ENCODE measurements around the gene IL19.
A peak's percentile ranks its signal among the peaks of the same experiment; 100 is the strongest.

Gene IL19

GRCh38 chr1:206801467-206801866 is 30.9 kb downstream of the IL19 start:
- DNase-seq: no peak

- DNase-seq: no peak
These were observed 31.8 kb downstream of the IL19 start for GRCh38 chr1:206802401-206802800.

- DNase-seq: peak; percentile 82
These were observed 32.7 kb downstream of the IL19 start for GRCh38 chr1:206803221-206803730.

GRCh38 chr1:206804156-206804737 is 33.7 kb downstream of the IL19 start:
- no peak for DNase-seq

- DNase-seq: no peak
These were observed 34.8 kb downstream of the IL19 start for GRCh38 chr1:206805357-206805756.

- DNase-seq: peak; percentile 53
These were observed 38.0 kb downstream of the IL19 start for GRCh38 chr1:206808615-206809014.

- peak; percentile 51 for DNase-seq
These were observed 39.0 kb downstream of the IL19 start for GRCh38 chr1:206809504-206810084.

- DNase-seq: no peak
These were observed 41.9 kb downstream of the IL19 start for GRCh38 chr1:206812471-206812870.

- DNase-seq: no peak
These were observed 44.3 kb downstream of the IL19 start for GRCh38 chr1:206814716-206815341.

- peak; percentile 36 for DNase-seq
These were observed 46.1 kb downstream of the IL19 start for GRCh38 chr1:206816390-206817287.

- no peak for DNase-seq
These were observed 50.9 kb downstream of the IL19 start for GRCh38 chr1:206821493-206821892.

- DNase-seq: no peak
These were observed 53.2 kb downstream of the IL19 start for GRCh38 chr1:206823727-206824126.

- no peak for DNase-seq
These were observed 53.8 kb downstream of the IL19 start for GRCh38 chr1:206824331-206824730.

GRCh38 chr1:206826394-206826793 is 55.8 kb downstream of the IL19 start:
- no peak for DNase-seq

- no peak for DNase-seq
These were observed 57.5 kb downstream of the IL19 start for GRCh38 chr1:206828061-206828460.

- no peak for DNase-seq
These were observed 58.2 kb downstream of the IL19 start for GRCh38 chr1:206828765-206829164.

- DNase-seq: no peak
These were observed 58.7 kb downstream of the IL19 start for GRCh38 chr1:206829282-206829681.

- no peak for DNase-seq
These were observed 59.3 kb downstream of the IL19 start for GRCh38 chr1:206829875-206830274.

GRCh38 chr1:206831650-206832049 is 61.1 kb downstream of the IL19 start:
- no peak for DNase-seq

GRCh38 chr1:206832352-206832880 is 61.8 kb downstream of the IL19 start:
- DNase-seq: no peak

- DNase-seq: no peak
These were observed 62.6 kb downstream of the IL19 start for GRCh38 chr1:206833106-206833680.

- DNase-seq: no peak
These were observed 63.2 kb downstream of the IL19 start for GRCh38 chr1:206833801-206834200.

- DNase-seq: no peak
These were observed 63.6 kb downstream of the IL19 start for GRCh38 chr1:206834217-206834616.
